ENCODE measurements around the gene AASDH. TPM values are rescaled to one million over a fixed set of nuclear protein-coding genes. Genes with fewer than 3 reads are reported as not detected.

AASDH gene
- total and polyA plus RNA-seq, 2 of the 13 experiments (the other 11 are each of a cell fraction or from before 2014, with no cell fraction given): 12.6 to 14.1 TPM

- no peak for TF ChIP-seq U2AF1 (optimal IDR thresholded peaks at IDR 0.05; ENCODE audit: low read depth, low read length)
- TF ChIP-seq HCFC1 (IDR thresholded peaks at IDR 0.05; ENCODE audit: low read depth, low read length): peak; percentile 28
- TF ChIP-seq ZMAT3 (CRISPR knock-in tag; conservative IDR thresholded peaks at IDR 0.05): peak; percentile 66
- no peak for TF ChIP-seq JUNB (CRISPR knock-in tag; IDR thresholded peaks at IDR 0.05; ENCODE audit: borderline replicate concordance)
- peak; percentile 70; the same call in 1 of the 2 replicates for TF ChIP-seq ZNF800 (CRISPR knock-in tag; IDR thresholded peaks at IDR 0.05)
- no peak for TF ChIP-seq PBX2 (CRISPR knock-in tag; IDR thresholded peaks at IDR 0.05)
- no peak for TF ChIP-seq ZBTB40 (IDR thresholded peaks at IDR 0.05)
- TF ChIP-seq ZBTB40 (CRISPR knock-in tag; IDR thresholded peaks at IDR 0.05): no peak
- no peak for TF ChIP-seq ZNF780A (CRISPR knock-in tag; IDR thresholded peaks at IDR 0.05)
- no peak for TF ChIP-seq BCLAF1 (IDR thresholded peaks at IDR 0.05)
These were observed 48.0 kb upstream of the AASDH start, which contains the start of gene PPAT (continued) for GRCh38 chr4:56435140-56435926.

Data from HepG2 (cell line).